Fibroblast of skin of right biceps (primary cell): ENCODE data around the gene SQSTM1.

Source experiments
- DNase-seq: peaks from one replicate; pipeline ENCODE4 v3.0.0-alpha.2; 2013

Gene SQSTM1

DNA sequence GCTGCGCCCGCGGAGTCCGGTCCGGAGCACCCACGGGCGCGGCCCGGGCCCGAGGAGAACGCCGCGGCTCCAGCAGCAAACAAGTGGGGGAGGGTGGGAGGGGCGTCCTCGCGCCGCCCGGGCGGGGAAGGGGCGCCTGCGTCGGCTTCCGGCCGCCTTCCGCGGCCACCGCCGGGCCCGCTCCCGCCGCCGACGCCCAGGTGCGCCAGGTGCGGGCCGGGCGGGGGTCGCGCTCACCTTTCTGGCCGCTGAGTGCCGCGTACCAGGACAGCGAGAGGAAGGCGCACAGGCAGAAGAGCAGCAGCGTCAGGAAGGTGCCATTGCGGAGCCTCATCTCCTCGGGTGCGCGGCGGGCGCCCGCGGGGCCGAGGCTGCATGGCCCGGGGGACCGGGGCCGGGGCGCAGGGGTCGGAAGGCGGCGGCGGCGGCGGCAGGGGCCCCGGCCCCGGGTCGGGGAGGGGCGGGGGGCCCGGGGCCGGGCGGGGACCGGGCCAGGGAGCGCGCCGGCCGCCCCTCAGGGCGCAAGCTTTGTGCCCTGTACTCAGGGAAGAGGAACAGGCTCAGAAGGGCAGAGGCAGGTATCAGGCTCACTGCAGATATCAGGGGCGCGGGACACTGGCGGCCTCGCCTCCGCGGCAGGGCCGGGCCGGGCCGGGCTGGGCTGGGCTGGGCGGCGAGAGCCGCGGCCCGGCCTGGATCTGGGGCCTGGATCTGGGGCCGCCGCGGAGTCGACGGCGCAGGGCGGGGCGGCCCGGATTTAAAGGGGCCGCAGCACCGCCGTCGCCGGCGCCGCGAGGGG lies 14.3 kb upstream of the SQSTM1 start, which contains the start of gene MGAT4B:
Gene MGAT4B (minus strand): TSS at position 617 of the 799 bp plus-strand sequence. CDS start 283 bp downstream, at position 334.
- DNase-seq = peak; percentile 81

DNA sequence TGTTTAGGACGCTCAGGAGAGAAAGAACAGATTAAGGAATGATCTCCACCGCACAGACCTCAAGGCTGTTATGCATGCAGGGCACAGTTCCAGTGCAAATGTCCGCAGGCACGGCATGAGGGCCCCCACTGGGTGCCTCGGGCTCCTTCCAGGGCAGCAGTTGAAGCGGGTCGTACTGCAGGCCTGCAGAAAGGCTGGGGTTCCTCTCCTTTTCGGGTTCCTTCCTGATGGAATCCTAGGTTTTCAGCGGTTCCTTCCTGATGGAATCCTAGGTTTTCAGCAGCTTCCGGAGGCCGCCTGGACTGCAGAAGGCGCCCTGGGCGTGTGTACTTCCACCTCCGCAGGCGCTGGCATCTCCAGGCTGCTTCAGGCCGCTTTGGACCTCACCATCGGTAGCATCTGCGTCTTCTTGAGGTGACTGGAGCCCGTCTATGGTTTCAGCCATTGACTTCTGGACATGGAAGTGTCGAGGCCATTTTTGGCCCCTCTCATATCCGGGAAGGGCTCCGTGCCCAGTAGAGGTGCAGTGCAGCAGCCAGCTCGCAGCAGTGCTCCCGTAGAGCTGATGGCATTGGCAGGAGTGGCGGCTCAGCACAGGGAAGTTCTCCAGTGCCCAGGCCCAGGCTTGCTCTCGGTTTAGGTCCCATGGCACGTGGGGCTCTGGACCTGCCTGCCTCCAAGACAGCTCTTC lies 8.4 kb upstream of the SQSTM1 start:
- no peak for DNase-seq

DNA sequence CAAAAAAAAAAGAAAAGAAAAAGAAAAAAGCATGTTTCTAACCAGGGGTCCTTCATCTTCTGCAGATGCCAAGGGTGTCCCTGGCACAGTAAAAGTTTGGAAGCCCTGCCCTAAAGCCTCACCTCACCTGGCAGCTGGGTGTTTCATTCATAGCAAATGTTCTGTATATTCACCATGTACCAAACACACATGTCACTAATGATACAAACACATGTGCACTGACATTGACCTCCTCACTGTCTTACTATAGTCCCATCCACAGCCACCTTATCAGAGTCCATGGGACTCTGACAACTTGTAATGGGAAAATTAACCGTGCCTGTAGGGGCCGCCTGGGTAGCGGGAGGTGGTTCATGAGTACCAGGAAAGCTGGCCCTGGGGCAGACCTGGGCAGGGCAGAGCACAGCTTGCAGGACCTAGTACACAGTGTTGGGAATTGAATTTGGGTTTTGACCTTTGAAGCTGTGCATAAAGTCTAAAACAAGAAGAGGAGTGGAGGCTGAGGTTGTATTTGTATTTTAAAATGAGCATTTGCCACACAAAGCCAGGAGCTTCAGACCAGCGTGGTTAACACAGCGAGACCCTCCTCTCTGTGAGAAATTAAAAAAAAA lies 7.6 kb upstream of the SQSTM1 start:
- DNase-seq = no peak

DNA sequence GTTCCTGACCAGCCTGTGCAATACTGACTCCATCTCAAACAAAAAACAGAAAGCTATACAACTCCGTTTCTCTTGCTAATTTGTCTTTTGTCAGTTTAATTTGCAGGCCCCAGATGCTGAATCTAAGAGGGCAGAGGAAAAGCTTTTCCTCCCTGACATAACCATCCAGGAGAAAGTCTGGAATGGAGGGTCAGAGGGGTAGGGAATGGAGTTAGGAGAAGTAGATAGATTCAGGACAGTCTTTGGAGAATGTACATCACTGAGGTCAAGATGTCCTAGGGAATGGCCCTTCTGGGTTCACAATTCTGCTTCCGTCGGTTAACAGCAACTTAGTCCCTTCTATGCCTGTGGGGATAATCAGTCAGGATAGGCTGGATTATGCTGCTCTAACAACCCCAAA lies 6.6 kb upstream of the SQSTM1 start:
- no peak for DNase-seq

DNA sequence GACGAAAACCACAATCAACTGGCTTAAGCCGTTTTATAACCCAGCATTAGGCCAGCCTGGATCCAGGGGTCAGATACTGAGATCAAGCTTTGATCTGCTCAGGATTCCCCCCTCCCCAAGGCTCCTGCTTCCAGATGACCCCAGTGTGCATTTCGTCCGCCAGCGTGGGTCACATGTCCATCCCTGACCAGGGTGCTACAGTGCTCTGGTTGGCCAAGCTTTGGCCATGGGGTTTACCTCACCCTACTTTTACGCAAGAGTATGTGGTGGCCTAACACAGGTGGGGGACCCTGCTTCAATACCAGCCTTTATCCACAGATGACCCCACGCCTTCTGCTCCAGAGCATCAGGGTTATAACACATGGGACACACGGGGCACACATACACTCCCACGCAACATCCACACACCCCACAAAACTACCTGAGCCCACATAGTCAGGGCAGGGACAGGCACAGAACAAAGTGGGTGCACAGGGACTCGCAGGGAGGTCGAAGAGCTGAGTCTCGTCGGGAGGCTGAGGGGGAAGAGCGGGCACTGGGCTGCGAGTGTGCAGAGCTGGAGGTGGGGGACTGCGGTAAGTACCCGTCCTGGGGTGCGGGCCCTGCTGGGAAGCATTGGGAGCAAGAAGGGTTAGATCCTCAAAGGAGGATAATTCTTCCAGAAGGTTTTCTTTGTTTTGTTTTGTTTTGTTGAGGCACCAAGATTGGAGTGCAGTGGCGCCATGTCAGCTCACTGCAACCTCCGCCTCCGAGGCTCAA lies 5.0 kb upstream of the SQSTM1 start:
- no peak for DNase-seq

DNA sequence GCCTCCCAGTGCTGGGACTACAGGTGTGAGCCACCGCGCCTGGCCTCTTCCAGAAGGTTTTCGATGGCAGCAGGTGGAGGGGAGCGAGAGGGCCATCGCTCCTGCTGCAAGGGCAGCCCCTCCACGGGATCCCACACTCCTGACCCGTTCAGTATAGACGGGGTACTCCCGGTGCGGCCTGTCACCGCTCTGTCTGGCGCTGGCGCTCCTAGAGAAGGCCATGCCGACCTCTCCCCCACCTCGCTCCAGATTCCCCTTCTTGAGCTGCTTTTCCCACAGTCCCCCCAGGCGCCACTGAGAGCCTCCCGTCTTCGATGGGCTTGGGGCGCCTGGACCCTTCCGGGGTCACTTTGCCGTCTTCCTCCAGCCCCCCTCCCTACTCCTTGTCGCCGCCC lies 4.3 kb upstream of the SQSTM1 start:
- no peak for DNase-seq

DNA sequence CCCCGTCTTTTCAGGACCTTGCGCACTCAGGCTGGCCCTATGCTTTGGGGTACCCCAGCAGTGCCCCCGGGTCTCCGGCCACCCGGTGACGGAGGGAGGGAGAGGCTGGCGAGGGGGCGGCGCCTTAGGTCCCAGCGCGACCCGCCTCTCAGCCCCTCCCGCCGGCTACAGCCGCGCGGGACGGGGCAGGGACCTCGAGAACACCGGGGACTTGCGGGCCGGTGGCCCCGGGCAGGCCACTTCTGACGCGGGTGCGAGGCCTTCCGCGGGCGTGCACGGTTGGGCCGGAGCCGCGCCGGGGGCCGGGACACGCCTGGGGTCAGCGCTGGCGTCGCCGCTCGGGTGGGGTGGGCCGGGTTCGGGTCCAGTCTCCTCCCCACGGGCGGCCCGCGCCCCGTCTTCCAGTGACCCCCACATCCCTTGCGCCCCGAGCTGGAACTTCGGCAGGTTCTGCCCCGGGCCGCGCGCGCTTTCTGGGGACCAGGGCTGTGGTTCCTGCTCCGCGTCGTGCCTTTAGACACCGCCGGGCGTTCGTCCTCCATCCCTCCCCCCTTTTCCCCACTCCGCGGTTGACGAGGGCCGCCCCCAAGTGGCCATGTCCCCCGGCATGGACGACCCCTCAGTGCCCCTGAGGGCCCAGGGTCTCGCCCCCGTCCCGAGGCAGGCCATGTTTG lies 3.8 kb upstream of the SQSTM1 start:
- DNase-seq = no peak

DNA sequence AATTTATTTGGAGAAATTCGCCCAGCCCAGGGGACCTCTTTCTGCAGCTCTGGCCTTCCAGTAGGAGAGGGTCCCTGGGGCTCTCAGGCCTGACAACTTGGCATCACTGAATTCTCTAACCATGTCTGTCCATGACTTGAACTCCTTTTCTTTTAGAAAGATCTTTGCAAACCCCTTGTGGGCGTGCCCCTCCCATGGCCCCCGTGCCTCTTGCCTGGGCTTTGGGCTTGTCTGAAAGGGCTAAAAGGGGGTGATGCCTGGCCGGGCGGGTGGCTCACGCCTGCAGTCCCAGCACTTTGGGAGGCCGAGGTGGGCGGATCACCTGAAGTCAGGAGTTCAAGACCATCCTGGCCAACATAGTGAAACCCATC lies 3.2 kb upstream of the SQSTM1 start:
- DNase-seq = no peak

DNA sequence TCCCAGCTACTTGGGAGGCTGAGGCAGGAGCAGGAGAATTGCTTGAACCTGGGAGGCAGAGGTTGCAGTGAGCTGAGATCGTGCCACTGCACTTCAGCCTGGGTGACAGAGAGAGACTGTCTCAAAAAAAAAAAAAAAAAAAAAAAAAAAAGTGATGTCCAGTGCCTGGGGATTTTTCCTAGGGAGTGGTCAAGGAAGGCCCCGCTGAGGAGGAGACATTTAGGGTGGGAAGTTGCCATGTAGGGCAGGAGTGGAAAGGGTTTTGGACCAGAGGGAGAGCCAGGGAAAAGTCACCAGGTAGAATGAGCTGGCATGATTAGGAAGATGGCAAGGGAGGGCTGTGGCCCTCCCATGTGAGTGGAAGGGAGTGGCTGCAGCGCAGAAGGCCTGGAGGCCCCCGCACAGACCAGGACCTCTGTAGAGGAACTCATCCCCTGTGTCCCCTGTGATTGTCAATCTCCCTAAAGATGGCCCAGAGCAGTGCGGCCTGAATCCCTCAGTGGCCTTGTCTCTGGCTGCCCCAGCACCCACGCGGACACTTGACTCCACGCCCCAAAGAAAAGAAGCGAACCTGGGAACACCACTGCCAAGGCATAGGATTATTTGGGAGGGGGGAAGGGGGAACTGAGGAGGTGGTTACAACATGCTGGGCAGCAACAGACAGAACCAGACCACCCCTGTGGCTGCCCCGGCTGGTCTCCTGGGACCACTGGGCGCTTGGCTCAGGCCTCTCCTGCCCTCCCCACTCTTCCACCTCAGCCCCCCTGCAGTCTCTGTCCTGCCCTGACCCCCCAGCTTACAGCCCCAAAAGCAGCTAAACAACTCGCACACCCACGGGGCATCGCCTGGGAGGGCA lies 2.6 kb upstream of the SQSTM1 start:
- DNase-seq = no peak

DNA sequence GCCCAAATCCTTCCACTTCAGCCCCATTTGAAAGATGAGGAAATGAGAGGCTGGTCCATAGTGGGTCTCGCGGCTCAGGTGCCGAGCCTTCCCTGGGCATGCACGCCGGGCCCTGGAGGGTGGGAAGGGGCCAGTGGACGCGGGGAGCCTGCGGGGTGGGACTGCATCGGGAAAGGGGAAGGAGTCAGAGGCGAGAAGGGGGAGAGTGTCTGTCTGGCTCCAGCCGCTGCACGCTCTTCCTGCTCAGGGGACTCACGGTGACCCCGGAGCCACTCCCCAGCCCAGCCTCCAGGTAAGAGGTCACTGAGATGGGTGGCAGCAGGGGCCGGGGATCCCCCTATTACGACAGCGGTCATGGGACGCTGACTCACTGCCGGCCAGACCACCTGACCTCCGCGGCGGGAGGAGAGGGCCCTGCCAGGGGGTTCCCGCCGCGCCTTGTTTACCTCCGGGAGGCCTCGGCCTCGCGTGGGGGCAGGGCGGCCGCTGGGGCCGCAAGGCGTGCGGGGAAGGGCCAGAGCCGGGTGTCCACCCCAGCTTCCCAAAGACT lies 1.9 kb upstream of the SQSTM1 start:
- DNase-seq = peak; percentile 88

DNA sequence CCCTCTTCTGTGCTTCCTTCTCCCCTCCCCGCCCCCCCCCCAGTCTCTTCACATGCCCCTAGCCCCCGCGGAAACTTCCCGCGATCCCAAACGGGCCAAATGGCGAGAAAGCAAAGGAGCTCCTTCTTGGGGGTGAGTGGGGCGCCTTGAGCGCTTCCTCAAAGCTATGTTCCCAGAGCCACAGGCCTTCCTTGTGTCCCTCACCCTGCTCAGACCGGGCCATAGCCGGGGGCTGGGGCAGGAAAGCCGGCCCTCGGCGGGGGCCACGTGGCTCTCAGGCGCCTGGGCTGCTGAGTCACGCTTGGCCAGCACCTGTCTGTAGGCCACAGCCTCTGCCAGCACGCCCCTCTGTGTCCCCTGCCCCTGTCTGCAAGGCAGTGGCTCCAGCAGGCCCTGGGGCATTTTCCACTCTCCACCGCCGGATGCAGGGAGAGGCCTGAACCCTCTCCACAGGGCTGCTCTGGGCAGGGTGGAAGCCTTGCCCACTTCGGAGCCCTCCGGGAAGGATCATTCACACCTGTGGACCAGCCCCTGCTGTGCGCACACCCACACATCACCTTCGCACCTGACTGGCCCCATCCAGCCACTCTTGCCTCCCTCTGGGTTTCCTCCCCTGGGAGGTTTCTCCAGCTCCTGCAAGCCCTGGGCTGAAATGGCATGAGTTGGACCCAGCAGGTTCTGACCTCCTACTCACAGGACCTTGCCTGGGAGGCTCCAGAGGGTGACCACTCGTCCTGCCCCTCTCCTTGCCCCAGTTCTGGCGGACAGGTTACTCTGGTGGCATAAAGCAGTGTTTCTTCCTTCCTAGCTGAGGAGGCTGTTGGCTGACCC lies 1.2 kb upstream of the SQSTM1 start:
- DNase-seq = peak; percentile 57

DNA sequence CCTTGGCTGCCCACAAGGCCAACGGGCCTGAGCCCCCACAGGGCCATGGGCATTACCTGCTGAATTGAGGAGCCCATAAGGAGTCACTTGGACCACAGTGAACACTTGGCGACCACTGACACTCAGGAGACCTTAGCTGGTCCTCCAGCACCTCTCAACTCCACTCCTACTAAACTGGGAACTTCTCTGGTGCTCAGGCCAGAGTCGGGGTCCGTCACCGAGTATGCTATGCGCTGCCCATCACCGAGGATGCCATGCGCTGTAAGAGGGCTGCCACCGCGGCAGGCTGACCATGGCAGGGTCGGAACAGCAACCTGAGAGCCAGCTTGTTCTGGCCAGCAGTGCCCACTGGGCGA lies 600 bp upstream of the SQSTM1 start:
- DNase-seq = no peak

DNA sequence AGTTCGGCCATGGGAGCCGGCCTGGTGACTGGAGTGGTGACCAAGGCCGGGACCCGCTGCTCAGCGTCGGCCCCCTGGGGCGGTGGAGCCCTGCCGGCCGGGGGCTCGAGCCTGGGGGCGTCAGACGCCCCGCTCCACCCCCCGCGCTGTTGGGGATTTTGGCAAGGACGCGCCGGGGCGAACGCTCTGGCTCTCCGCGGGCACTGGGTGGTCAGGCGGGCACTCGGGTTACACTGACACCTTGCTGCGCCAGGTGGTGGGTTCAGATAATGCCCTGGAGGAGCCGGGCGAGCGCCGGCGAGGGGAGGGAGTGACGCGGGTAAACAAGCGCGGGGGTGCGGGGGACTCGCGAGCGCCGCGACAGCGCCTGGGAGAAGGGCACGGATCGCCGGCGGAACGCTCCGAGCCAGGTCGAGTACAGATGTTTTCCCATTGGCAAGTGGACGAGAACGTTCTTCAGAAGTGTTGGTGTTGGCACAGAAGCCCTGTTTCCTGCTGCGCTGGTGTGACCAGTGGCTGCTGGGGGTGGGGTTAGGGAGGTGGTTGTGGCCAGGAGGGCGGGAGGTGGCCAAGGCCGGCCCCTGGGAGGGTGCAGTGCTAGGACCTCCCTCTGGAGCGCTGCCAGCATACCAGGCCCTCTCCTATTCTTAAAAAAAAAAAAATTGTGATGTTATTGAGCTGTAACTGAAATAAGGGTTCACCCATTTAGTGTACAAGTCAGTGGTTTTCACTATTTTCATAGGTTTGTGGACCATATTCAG lies 773 bp downstream of the SQSTM1 start:
- DNase-seq = peak; percentile 92

DNA sequence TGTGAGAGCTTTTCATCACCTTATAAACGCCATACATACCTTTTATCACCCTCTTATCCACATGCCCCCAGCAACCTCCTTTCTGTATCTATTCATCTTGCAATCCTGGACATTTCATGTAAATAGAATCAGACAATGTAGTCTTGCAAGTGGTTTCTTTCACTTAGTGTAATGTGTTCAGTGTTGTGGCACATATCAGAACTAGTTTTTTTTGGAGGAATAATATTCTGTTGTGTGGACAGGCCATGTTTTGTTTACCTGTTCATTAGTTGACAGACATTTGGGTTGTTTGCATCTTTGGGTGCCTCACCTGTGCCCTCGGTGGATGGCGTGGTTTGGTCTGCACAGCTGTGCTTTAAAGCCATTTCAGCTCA lies 1.3 kb downstream of the SQSTM1 start:
- no peak for DNase-seq

DNA sequence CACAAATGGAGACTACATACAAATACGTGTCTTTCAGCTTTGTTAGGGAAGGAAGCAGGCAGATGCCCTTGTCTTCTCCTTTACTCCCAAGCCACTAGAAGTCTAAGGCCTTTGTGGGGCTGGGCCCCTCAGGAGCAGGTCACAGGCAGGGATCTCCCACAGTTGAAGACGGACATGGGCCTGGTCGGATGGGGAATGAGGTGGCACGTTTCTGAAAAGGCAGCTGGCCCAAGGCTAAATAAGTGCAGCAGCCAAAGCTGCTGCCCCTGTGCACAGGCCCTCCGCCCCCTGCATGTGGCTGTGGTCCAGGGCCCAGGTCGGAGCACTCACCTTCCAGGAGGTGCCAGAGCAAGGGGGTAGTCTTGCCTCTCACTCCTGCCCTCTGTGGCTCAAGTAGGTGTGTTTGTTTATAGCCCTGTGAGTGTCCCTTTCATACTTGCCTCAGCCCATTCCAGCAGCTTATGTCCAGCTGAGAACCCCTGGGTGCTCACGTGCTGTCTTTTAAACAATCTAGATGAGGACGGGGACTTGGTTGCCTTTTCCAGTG lies 1.8 kb downstream of the SQSTM1 start:
- no peak for DNase-seq

DNA sequence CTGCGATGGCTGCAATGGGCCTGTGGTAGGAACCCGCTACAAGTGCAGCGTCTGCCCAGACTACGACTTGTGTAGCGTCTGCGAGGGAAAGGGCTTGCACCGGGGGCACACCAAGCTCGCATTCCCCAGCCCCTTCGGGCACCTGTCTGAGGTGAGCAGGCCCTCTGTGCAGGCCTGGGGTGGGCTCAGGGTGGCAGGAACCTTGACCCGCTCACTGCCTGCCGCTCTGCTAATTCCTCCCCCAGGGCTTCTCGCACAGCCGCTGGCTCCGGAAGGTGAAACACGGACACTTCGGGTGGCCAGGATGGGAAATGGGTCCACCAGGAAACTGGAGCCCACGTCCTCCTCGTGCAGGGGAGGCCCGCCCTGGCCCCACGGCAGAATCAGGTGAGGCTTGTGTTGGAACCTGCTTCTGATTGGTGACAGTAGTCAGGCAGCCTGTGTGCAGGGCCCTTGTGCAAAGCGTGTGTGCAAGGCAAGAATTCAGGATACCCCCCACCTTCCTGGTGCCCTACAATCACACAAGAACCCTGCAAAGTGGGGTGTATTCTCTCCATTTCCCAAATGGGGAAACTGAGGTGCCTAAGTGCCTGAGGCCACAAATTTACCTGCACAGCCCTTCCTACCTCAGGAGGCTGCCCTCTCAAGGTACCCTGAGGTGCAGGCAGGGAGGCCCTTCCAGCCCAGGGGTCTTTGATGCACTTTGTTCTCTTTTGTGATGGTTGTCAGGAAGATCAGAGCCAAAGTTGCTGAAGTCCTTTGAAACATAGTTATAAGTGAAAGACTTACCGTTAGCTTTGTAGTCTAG lies 3.4 kb downstream of the SQSTM1 start:
- DNase-seq = no peak

DNA sequence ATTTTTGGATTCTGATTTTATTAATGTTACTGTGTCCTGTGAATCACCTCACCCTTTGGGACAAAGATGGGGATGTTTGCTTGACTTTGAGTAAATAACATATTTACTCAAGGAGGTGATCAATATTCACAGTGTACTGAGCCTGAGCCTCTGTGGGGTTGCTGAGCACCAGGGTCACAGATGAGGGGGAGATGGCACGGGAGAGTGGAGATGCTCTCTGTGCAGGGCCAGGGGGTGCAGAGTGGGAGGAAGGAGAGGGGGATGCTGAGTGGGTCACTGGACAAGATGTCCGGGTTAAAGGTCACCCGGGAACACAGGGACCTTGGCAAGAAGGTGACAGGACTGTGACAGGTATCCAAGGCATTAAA lies 4.0 kb downstream of the SQSTM1 start:
- DNase-seq = no peak

DNA sequence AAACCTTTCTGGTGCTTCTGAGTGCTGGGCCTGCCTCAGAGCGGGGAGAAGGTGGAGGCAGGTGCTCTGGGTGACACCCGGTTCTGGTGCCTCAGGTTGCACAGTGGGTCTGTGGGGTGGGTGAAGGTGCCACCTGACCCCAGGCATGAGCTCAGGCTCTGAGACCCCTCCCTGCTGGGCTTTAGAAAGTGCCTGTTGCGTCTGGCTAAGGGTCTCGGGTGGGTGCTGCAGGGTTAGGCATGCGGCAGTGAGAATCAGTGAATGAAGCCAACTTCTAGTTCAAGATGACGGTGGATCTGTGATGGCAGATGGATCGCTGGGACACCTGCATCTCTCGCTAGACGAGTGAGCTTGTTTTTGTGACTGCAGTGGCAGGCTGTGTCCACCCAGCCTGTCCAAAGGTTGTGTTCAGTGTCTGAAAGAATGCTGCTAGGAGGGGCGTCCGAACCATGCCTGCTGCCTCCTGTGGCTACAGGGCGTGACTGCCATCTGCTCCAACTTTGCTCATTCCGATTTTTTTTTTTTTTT lies 5.0 kb downstream of the SQSTM1 start:
- DNase-seq = no peak
